Esophagus muscularis mucosa (tissue), 4 donors: ENCODE results near the gene ASTE1. TPM values are rescaled to one million over a fixed set of nuclear protein-coding genes. Genes with fewer than 3 reads are reported as not detected.

Experiments used
- DNase-seq: peaks from one replicate; pipeline ENCODE4 v3.0.0-alpha.2; 2017; ENCODE audit errors: extremely low spot score
- H3K27ac ChIP-seq, 4 donors: fragments of 200-600 bp; sonication (generic); replicated peaks in 1 of 4; 1 replicate in 3 of 4; 2 replicates in 1 of 4; pipeline ENCODE4 v1.5.1; 2016 to 2019; ENCODE audit warnings: mild to moderate bottlenecking in 1 of 4
- H3K27me3 ChIP-seq, 4 donors: fragments of 200-600 bp; sonication (generic); one replicate each; pipeline versions ENCODE4 v1.5.1 to v1.6.0; 2016 to 2019
- H3K36me3 ChIP-seq, 4 donors: fragments of 200-600 bp; sonication (generic); one replicate each; pipeline ENCODE4 v1.5.1; 2016 to 2019
- H3K4me1 ChIP-seq, 4 donors: fragments of 200-600 bp; sonication (generic); one replicate each; pipeline ENCODE4 v1.5.1; 2016 to 2019
- H3K4me3 ChIP-seq, 4 donors: fragments of 200-600 bp; sonication (generic); 1 replicate in 2 of 4; 2 replicates in 2 of 4; pipeline ENCODE4 v1.5.1; 2016 to 2019; ENCODE audit warnings: mild to moderate bottlenecking in 4 of 4, moderate library complexity in 1 of 4
- H3K9me3 ChIP-seq, 4 donors: fragments of 200-600 bp; sonication (generic); 1 replicate in 3 of 4; 2 replicates in 1 of 4; pipeline ENCODE4 v1.5.1; 2016 to 2019
- CTCF ChIP-seq, 3 experiments: fragments of 200-600 bp in 2 of 3; fragments of 450-650 bp in 1 of 3; sonication (generic) in 2 of 3; IDR thresholded peaks; one replicate each; pipeline ENCODE4 v1.5.1; 2017 to 2019; ENCODE audit warnings: antibody characterized with exemption in 3 of 3, mild to moderate bottlenecking in 2 of 3, moderate library complexity in 1 of 3
- EP300 ChIP-seq: sonication (generic); formaldehyde crosslinking; IDR thresholded peaks from one replicate; pipeline ENCODE4 v1.6.1; 2017; ENCODE audit warnings: antibody characterized with exemption
- POLR2A ChIP-seq: fragments of 450-650 bp; IDR thresholded peaks from one replicate; pipeline ENCODE4 v1.6.1; 2017; ENCODE audit warnings: antibody characterized with exemption, moderate library complexity, mild to moderate bottlenecking, low read depth
- POLR2AphosphoS5 ChIP-seq, 2 donors: sonication (generic); formaldehyde crosslinking; IDR thresholded peaks; one replicate each; pipeline ENCODE4 v1.6.1; 2017; ENCODE audit warnings: antibody characterized with exemption in 2 of 2
- WGBS: methylation state at CpG from one replicate; pipeline ENCODE4 v1.1.5; 2018; 5-methylcytosine and 5-hydroxymethylcytosine counted together
- intact Hi-C: fragments of 100-400 bp; cut with DNase I; formaldehyde crosslinking; loops from one replicate; pipeline ENCODE4 v1.15.1; 2023
- total RNA-seq, 4 donors: library from RNA; depleted of rRNA; stranded (reverse); fragments of >200 nt; gene quantifications; one replicate each; pipeline versions ENCODE4 v1.1.0 to v1.2.1, GENCODE V29; 2016

ASTE1 gene
- total RNA-seq, 4 donors from 2014 or later, result 2.8 to 4.6 (median 4.1) TPM

- Histone ChIP-seq H3K27me3 (no peaks in the 10 kb centered on the region), H3K4me3 (no peak overlapping the region), H3K4me1 (no peaks in the 10 kb centered on the region), H3K9me3 (no peaks in the 10 kb centered on the region), H3K27ac (no peak overlapping the region), H3K36me3 (peaks cover 0 to 40% (median 27%) of the 10 kb centered on the region in 4 donors)
- TF ChIP-seq CTCF (IDR thresholded peaks at IDR 0.05) (no peak), POLR2A (no peak), EP300 (no peak), POLR2AphosphoS5 (IDR thresholded peaks at IDR 0.05) (no peak)
- DNase-seq, result no peak
- intact Hi-C loops, result no loop called here
- WGBS, result 93% methylated on average over 5 of the region's 5 CpGs
Observed at GRCh38 chr3:130991126-130991525, 35.5 kb downstream of the ASTE1 start.

GRCh38 chr3:130990282-130990681 lies 36.3 kb downstream of the ASTE1 start:
- 65% methylated on average over 5 of the region's 5 CpGs for WGBS
- DNase-seq, result no peak
- Histone ChIP-seq H3K27ac (no peak overlapping the region), H3K36me3 (peaks cover 0 to 33% (median 23%) of the 10 kb centered on the region in 4 donors), H3K27me3 (no peaks in the 10 kb centered on the region), H3K4me1 (no peaks in the 10 kb centered on the region), H3K4me3 (no peak overlapping the region), H3K9me3 (no peaks in the 10 kb centered on the region)
- no peak for TF ChIP-seq CTCF (IDR thresholded peaks at IDR 0.05)
- no peak for TF ChIP-seq POLR2AphosphoS5 (IDR thresholded peaks at IDR 0.05)
- TF ChIP-seq EP300, result no peak
- TF ChIP-seq POLR2A, result no peak
- intact Hi-C loops, result no loop called here

DNA sequence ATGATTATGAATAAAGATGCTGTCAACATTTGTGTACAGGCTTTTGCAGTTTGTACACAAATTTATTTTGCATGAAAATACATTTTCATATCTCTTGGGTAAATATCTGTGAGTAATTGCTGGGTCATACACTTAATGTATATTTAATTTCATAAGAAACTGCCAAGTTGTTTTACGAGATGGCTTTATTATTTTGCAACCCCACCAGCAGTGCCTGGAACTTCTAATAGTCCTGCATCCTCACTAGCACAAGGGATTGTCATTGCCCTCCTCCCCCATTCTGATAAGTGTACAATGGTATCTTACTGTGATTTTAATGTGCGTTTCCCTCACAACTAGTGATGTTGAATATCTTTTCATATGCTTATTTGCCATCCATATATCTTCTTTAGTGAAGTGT lies 45.2 kb downstream of the ASTE1 start:
- 93% methylated on average over 2 of the region's 2 CpGs for WGBS

GRCh38 chr3:130979117-130979516 lies 47.5 kb downstream of the ASTE1 start:
- H3K36me3 ChIP-seq, result peaks cover 6 to 59% (median 16%) of the 10 kb centered on the region in 4 donors
- no peaks in the 10 kb centered on the region for H3K27me3 ChIP-seq
- DNase-seq, result no peak
- no peak for TF ChIP-seq EP300
- TF ChIP-seq POLR2A, result no peak
- TF ChIP-seq POLR2AphosphoS5 (IDR thresholded peaks at IDR 0.05), result no peak
- TF ChIP-seq CTCF (IDR thresholded peaks at IDR 0.05), result no peak
- no peaks in the 10 kb centered on the region for H3K9me3 ChIP-seq
- intact Hi-C loops, result no loop called here
- no peak overlapping the region for H3K27ac ChIP-seq
- 95% methylated on average over 2 of the region's 2 CpGs for WGBS
- no peaks in the 10 kb centered on the region for H3K4me1 ChIP-seq
- no peak overlapping the region for H3K4me3 ChIP-seq

More for the DNA sequence above, 45.2 kb downstream of the ASTE1 start:
- intact Hi-C loops, result no loop called here
- H3K27ac ChIP-seq, result no peak overlapping the region
- no peak overlapping the region for H3K4me3 ChIP-seq
- H3K36me3 ChIP-seq, result peaks cover 0 to 36% (median 9%) of the 10 kb centered on the region in 4 donors
- H3K27me3 ChIP-seq, result no peaks in the 10 kb centered on the region
- TF ChIP-seq POLR2AphosphoS5 (IDR thresholded peaks at IDR 0.05), result no peak
- no peak for TF ChIP-seq CTCF (IDR thresholded peaks at IDR 0.05)
- TF ChIP-seq POLR2A, result no peak
- TF ChIP-seq EP300, result no peak
- no peaks in the 10 kb centered on the region for H3K4me1 ChIP-seq
- DNase-seq, result no peak
- no peaks in the 10 kb centered on the region for H3K9me3 ChIP-seq

GRCh38 chr3:130976706-130977105 lies 49.9 kb downstream of the ASTE1 start:
- Histone ChIP-seq H3K9me3 (no peaks in the 10 kb centered on the region), H3K4me3 (no peak overlapping the region), H3K4me1 (no peaks in the 10 kb centered on the region), H3K36me3 (peaks cover 10 to 54% (median 22%) of the 10 kb centered on the region in 4 donors), H3K27ac (no peak overlapping the region), H3K27me3 (no peaks in the 10 kb centered on the region)
- intact Hi-C loops, result no loop called here
- DNase-seq, result no peak
- TF ChIP-seq POLR2A, result no peak
- TF ChIP-seq POLR2AphosphoS5 (IDR thresholded peaks at IDR 0.05), result no peak
- no peak for TF ChIP-seq CTCF (IDR thresholded peaks at IDR 0.05)
- TF ChIP-seq EP300, result no peak
- 92% methylated on average over 4 of the region's 4 CpGs for WGBS
